Measurements from ENCODE around the gene FOXO3.
A peak's percentile ranks its signal among the peaks of the same experiment; 100 is the strongest.
"Not testable (repeated sequence)": the region's sequence is repeated elsewhere in the genome, so short reads cannot be mapped to it uniquely, and the experiment has no call there.

Gene FOXO3

GRCh38 chr6:108658174-108658573 lies 97.5 kb downstream of the FOXO3 start:
- H3K4me3 ChIP-seq (ENCODE audit: low read depth, low read length) = no peak overlapping the region
- DNase-seq (ENCODE audit: low read depth) = no peak
- no peak for TF ChIP-seq CTCF (conservative IDR thresholded peaks at IDR 0.05; ENCODE audit: low read depth, low read length)

- not testable (repeated sequence) for DNase-seq (ENCODE audit: low read depth); H3K4me3 ChIP-seq (ENCODE audit: low read depth, low read length)
Observed at GRCh38 chr6:108658785-108659184, 98.1 kb downstream of the FOXO3 start.

GRCh38 chr6:108660251-108660650 lies 99.5 kb downstream of the FOXO3 start:
- no peak for DNase-seq (ENCODE audit: low read depth)
- TF ChIP-seq CTCF (conservative IDR thresholded peaks at IDR 0.05; ENCODE audit: low read depth, low read length) = no peak
- H3K4me3 ChIP-seq (ENCODE audit: low read depth, low read length) = no peak overlapping the region

GRCh38 chr6:108661430-108661829 lies 100.7 kb downstream of the FOXO3 start:
- no peak for TF ChIP-seq CTCF (conservative IDR thresholded peaks at IDR 0.05; ENCODE audit: low read depth, low read length)
- H3K4me3 ChIP-seq (ENCODE audit: low read depth, low read length) = no peak overlapping the region
- DNase-seq (ENCODE audit: low read depth) = peak; percentile 75

- TF ChIP-seq CTCF (conservative IDR thresholded peaks at IDR 0.05; ENCODE audit: low read depth, low read length) = no peak
Observed at GRCh38 chr6:108661982-108662381, 101.3 kb downstream of the FOXO3 start.

GRCh38 chr6:108662702-108663101 lies 102.0 kb downstream of the FOXO3 start:
- DNase-seq (ENCODE audit: low read depth) = no peak
- no peak for TF ChIP-seq CTCF (conservative IDR thresholded peaks at IDR 0.05; ENCODE audit: low read depth, low read length)
- no peak overlapping the region for H3K4me3 ChIP-seq (ENCODE audit: low read depth, low read length)

More at GRCh38 chr6:108661982-108662381, 101.3 kb downstream of the FOXO3 start:
- no peak overlapping the region for H3K4me3 ChIP-seq (ENCODE audit: low read depth, low read length)
- no peak for DNase-seq (ENCODE audit: low read depth)

GRCh38 chr6:108663494-108664064 lies 102.9 kb downstream of the FOXO3 start:
- not testable (repeated sequence) for H3K4me3 ChIP-seq (ENCODE audit: low read depth, low read length); DNase-seq (ENCODE audit: low read depth)

- H3K4me3 ChIP-seq (ENCODE audit: low read depth, low read length) = no peak overlapping the region
- no peak for TF ChIP-seq CTCF (conservative IDR thresholded peaks at IDR 0.05; ENCODE audit: low read depth, low read length)
- DNase-seq (ENCODE audit: low read depth) = no peak
Observed at GRCh38 chr6:108665495-108666196, 104.9 kb downstream of the FOXO3 start.

All from choroid plexus epithelial cell (primary cell).